HCT116 (cell line): ENCODE results near the gene SIAE. TPM values are rescaled to one million over a fixed set of nuclear protein-coding genes. Genes with fewer than 3 reads are reported as not detected.

Source experiments
- ATAC-seq: fragments of 200-7000 bp; cut with Tn5 transposase; 2 replicates; pipeline ENCODE4 v1.9.1; 2020; ENCODE audit warnings: mild to moderate bottlenecking, moderate library complexity
- BruUV-seq: library from RNA; stranded (reverse); fragments of 400-500 nt; replicated peaks from 2 replicates; lab custom pipeline; 2021; lab: Mats Ljungman, UMichigan
- CTCF ChIA-PET: fragments of 300-600 bp; sonication (Branson Sonifier 250); formaldehyde crosslinking; loops from one replicate; lab custom pipeline; 2021; ENCODE audit warnings: antibody characterized with exemption; lab: Charles Lee
- POLR2A ChIA-PET: fragments of 300-600, 350-600 bp; sonication (Branson Sonifier 250); formaldehyde crosslinking; loops from one replicate; lab custom pipeline; 2021; ENCODE audit warnings: antibody characterized with exemption; lab: Charles Lee
- RAD21 ChIA-PET, 2 experiments: fragments of 300-600 bp; sonication (Branson Sonifier 250); formaldehyde crosslinking; loops; one replicate each; lab custom pipeline; 2023; ENCODE audit warnings: low total read pairs in 2 of 2; ENCODE audit not compliant: uncharacterized antibody in 2 of 2, unreplicated experiment in 2 of 2, low non-redundant PET in 1 of 2; lab: Charles Lee
- DNase-seq: peaks from one replicate; pipeline ENCODE4 v3.0.0-alpha.2; 2010; ENCODE audit warnings: low read depth, low spot score
- H2AFZ ChIP-seq: fragments of 200-600 bp; shearing (Covaris generic), sonication (generic); 2 replicates; pipeline ENCODE4 v1.6.1; 2017; ENCODE audit warnings: low read depth, mixed run types, mixed read lengths, antibody characterized with exemption, low read length; ENCODE audit not compliant: poor library complexity, severe bottlenecking
- H3K27ac ChIP-seq: 2 replicates; pipeline ENCODE4 v1.5.1; 2012; ENCODE audit warnings: low read depth, low read length
- H3K27me3 ChIP-seq: fragments of 200-600 bp; sonication (generic); 2 replicates; pipeline ENCODE4 v1.6.1; 2016; ENCODE audit warnings: mixed run types, low read length, mixed read lengths; ENCODE audit not compliant: insufficient read depth
- H3K36me3 ChIP-seq, 2 experiments: fragments of 200-500 bp in 1 of 2; fragments of 200-600 bp in 1 of 2; sonication (Bioruptor generic) in 1 of 2; sonication (generic) in 1 of 2; 2 replicates each; pipeline versions ENCODE4 v1.5.1 to v1.6.1; 2014 to 2016; ENCODE audit warnings: low read length in 2 of 2, inconsistent platforms in 1 of 2, mixed read lengths in 1 of 2, mixed run types in 1 of 2; ENCODE audit not compliant: insufficient read depth in 2 of 2, control insufficient read depth in 1 of 2
- H3K4me1 ChIP-seq, 2 experiments: fragments of 200-600 bp in 1 of 2; sonication (generic) in 1 of 2; 2 replicates each; pipeline versions ENCODE4 v1.5.1 to v1.6.1; 2012 to 2017; ENCODE audit warnings: low read length in 2 of 2, inconsistent platforms in 1 of 2, mild to moderate bottlenecking in 1 of 2, mixed read lengths in 1 of 2, mixed run types in 1 of 2, moderate library complexity in 1 of 2; ENCODE audit not compliant: insufficient read depth in 2 of 2, control insufficient read depth in 1 of 2
- H3K4me2 ChIP-seq: fragments of 200-600 bp; sonication (generic); 2 replicates; pipeline ENCODE4 v1.6.1; 2017; ENCODE audit warnings: mixed run types, low read length, mixed read lengths
- H3K4me3 ChIP-seq, 2 experiments: fragments of 200-600 bp in 1 of 2; sonication (generic) in 1 of 2; replicated peaks in 1 of 2; 2 replicates each; pipeline ENCODE4 v1.5.1; 2011 to 2016; ENCODE audit warnings: low read length in 2 of 2, control low read depth in 1 of 2, low read depth in 1 of 2, mild to moderate bottlenecking in 1 of 2, mixed read lengths in 1 of 2, mixed run types in 1 of 2
- H3K79me2 ChIP-seq: fragments of 200-600 bp; sonication (generic); 2 replicates; pipeline ENCODE4 v1.6.1; 2017; ENCODE audit warnings: mild to moderate bottlenecking, mixed run types, low read length, moderate library complexity, mixed read lengths; ENCODE audit not compliant: insufficient read depth
- H3K9ac ChIP-seq: fragments of 200-600 bp; sonication (generic); 2 replicates; pipeline ENCODE4 v1.6.1; 2016; ENCODE audit warnings: low read length, mixed read lengths
- H3K9me2 ChIP-seq: fragments of 200-600 bp; sonication (generic), shearing (Covaris generic); 2 replicates; pipeline ENCODE4 v1.6.1; 2017; ENCODE audit warnings: mixed run types, mild to moderate bottlenecking, moderate library complexity; ENCODE audit not compliant: insufficient read depth
- H3K9me3 ChIP-seq, 2 experiments: fragments of 200-500 bp in 1 of 2; fragments of 200-600 bp in 1 of 2; sonication (Bioruptor generic) in 1 of 2; sonication (generic) in 1 of 2; 2 replicates each; pipeline ENCODE4 v1.6.1; 2014 to 2017; ENCODE audit warnings: low read length in 2 of 2, mixed read lengths in 2 of 2, inconsistent platforms in 1 of 2, low read depth in 1 of 2, mild to moderate bottlenecking in 1 of 2, mixed run types in 1 of 2, moderate library complexity in 1 of 2; ENCODE audit not compliant: control insufficient read depth in 1 of 2, insufficient read depth in 1 of 2
- H4K20me1 ChIP-seq: fragments of 200-600 bp; sonication (generic), shearing (Covaris generic); 2 replicates; pipeline ENCODE4 v1.6.1; 2017; ENCODE audit warnings: mixed run types, mild to moderate bottlenecking, moderate library complexity; ENCODE audit not compliant: insufficient read depth
- CBX3 ChIP-seq: IDR thresholded peaks from 2 replicates; pipeline ENCODE4 v1.6.1; 2012; ENCODE audit warnings: low read depth
- EGR1 ChIP-seq: IDR thresholded peaks from 2 replicates; pipeline ENCODE4 v1.6.1; 2012; ENCODE audit warnings: low read depth
- RAD21 ChIP-seq: IDR thresholded peaks from 2 replicates; pipeline ENCODE4 v1.6.1; 2012; ENCODE audit warnings: low read depth, mild to moderate bottlenecking
- SRF ChIP-seq: IDR thresholded peaks from 2 replicates; pipeline ENCODE4 v1.6.1; 2012; ENCODE audit warnings: low read depth
- ZFX ChIP-seq: fragments of 450-650 bp; IDR thresholded peaks from 2 replicates; pipeline ENCODE4 v1.6.1; 2017
- intact Hi-C: fragments of 100-400 bp; cut with micrococcal nuclease; formaldehyde crosslinking; loops from 2 replicates; pipeline ENCODE4 v1.10.0; 2022
- total RNA-seq: library from RNA; stranded (reverse); gene quantifications from one replicate; pipeline ENCODE4 v1.2.1, GENCODE V29; 2021; ENCODE audit not compliant: unreplicated experiment
- TF ChIP-seq, protein P1 (sequence below): IDR thresholded peaks from 2 replicates; pipeline ENCODE4 v1.6.1; 2012; ENCODE audit warnings: low read depth
- TF ChIP-seq, protein P2 (sequence below), 3 experiments: fragments of 200-600 bp in 1 of 3; sonication (generic) in 1 of 3; IDR thresholded peaks in 2 of 3; conservative IDR thresholded peaks in 1 of 3; 2 replicates each; pipeline ENCODE4 v1.5.1; 2012 to 2017; ENCODE audit warnings: low read depth in 2 of 3, low read length in 2 of 3, antibody characterized with exemption in 1 of 3, borderline replicate concordance in 1 of 3, control low read depth in 1 of 3, mild to moderate bottlenecking in 1 of 3, mixed read lengths in 1 of 3, mixed run types in 1 of 3, moderate library complexity in 1 of 3; ENCODE audit not compliant: insufficient read depth in 1 of 3
- TF ChIP-seq, protein P3 (sequence below): IDR thresholded peaks from 2 replicates; pipeline ENCODE4 v1.6.1; 2011; ENCODE audit warnings: mild to moderate bottlenecking, low read length, moderate library complexity; ENCODE audit not compliant: insufficient replicate concordance; ENCODE audit errors: extremely low read depth
- TF ChIP-seq, protein P4 (sequence below): IDR thresholded peaks from 2 replicates; pipeline ENCODE4 v1.6.1; 2012
- TF ChIP-seq, protein P5 (sequence below): IDR thresholded peaks from 2 replicates; pipeline ENCODE4 v1.6.1; 2012

The SIAE gene
- total RNA-seq, 1 experiment from 2014 or later: 39.2 TPM

DNA sequence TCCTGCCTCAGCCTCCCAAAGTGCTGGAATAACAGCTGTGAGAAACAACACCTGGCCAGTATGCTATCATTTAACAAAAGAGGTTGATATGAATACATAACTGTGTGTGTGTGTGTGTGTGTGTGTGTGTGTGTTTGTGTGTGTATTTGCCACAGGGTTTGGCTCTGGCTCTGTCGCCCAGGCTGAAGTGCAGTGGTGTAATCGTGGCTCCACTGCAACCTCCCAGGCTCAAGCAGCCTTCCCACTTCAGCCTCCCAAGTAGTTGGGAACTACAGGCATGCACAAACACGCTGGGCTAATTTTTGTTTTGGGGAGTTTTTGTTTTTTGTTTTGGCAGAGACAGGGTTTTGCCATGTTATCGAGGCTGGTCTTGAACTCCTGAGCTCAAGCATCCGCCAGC is 4.9 kb upstream of the SIAE start (continued):
- TF ChIP-seq CBX3: no peak
- TF ChIP-seq, protein P1, sequence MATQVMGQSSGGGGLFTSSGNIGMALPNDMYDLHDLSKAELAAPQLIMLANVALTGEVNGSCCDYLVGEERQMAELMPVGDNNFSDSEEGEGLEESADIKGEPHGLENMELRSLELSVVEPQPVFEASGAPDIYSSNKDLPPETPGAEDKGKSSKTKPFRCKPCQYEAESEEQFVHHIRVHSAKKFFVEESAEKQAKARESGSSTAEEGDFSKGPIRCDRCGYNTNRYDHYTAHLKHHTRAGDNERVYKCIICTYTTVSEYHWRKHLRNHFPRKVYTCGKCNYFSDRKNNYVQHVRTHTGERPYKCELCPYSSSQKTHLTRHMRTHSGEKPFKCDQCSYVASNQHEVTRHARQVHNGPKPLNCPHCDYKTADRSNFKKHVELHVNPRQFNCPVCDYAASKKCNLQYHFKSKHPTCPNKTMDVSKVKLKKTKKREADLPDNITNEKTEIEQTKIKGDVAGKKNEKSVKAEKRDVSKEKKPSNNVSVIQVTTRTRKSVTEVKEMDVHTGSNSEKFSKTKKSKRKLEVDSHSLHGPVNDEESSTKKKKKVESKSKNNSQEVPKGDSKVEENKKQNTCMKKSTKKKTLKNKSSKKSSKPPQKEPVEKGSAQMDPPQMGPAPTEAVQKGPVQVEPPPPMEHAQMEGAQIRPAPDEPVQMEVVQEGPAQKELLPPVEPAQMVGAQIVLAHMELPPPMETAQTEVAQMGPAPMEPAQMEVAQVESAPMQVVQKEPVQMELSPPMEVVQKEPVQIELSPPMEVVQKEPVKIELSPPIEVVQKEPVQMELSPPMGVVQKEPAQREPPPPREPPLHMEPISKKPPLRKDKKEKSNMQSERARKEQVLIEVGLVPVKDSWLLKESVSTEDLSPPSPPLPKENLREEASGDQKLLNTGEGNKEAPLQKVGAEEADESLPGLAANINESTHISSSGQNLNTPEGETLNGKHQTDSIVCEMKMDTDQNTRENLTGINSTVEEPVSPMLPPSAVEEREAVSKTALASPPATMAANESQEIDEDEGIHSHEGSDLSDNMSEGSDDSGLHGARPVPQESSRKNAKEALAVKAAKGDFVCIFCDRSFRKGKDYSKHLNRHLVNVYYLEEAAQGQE: no peak

DNA sequence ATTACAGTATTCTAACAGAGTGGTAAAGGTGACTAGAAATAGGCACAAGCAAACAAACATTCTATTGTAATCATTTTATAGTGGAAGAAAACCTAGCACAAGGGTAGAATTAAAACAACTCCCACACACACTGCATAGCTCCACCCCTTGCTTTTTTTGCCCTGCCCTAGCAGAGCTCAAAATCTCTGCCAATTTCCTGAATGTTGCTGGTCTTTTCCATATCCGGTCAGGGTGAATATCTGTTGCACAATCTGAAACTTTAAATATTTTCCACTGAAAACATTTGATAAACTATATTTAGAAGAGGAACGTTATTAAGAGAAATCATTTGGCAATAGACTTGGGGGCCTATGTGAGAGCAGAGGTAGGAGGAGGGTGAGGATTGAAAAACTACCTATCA is 2.8 kb upstream of the SIAE start:
- intact Hi-C loops: no loop called here
- no peak overlapping the region for H3K4me3 ChIP-seq
- no peak overlapping the region for H3K4me2 ChIP-seq
- BruUV-seq: no TSS peak
- H4K20me1 ChIP-seq: no peaks in the 10 kb centered on the region
- TF ChIP-seq, protein P2, sequence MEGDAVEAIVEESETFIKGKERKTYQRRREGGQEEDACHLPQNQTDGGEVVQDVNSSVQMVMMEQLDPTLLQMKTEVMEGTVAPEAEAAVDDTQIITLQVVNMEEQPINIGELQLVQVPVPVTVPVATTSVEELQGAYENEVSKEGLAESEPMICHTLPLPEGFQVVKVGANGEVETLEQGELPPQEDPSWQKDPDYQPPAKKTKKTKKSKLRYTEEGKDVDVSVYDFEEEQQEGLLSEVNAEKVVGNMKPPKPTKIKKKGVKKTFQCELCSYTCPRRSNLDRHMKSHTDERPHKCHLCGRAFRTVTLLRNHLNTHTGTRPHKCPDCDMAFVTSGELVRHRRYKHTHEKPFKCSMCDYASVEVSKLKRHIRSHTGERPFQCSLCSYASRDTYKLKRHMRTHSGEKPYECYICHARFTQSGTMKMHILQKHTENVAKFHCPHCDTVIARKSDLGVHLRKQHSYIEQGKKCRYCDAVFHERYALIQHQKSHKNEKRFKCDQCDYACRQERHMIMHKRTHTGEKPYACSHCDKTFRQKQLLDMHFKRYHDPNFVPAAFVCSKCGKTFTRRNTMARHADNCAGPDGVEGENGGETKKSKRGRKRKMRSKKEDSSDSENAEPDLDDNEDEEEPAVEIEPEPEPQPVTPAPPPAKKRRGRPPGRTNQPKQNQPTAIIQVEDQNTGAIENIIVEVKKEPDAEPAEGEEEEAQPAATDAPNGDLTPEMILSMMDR (IDR thresholded peaks at IDR 0.05 in 2 of 3, conservative IDR thresholded peaks at IDR 0.05 in 1 of 3; ENCODE audit: borderline replicate concordance in 1 of 3, insufficient read depth in 1 of 3, low read depth in 2 of 3, low read length in 2 of 3): no peak
- TF ChIP-seq, protein P3, sequence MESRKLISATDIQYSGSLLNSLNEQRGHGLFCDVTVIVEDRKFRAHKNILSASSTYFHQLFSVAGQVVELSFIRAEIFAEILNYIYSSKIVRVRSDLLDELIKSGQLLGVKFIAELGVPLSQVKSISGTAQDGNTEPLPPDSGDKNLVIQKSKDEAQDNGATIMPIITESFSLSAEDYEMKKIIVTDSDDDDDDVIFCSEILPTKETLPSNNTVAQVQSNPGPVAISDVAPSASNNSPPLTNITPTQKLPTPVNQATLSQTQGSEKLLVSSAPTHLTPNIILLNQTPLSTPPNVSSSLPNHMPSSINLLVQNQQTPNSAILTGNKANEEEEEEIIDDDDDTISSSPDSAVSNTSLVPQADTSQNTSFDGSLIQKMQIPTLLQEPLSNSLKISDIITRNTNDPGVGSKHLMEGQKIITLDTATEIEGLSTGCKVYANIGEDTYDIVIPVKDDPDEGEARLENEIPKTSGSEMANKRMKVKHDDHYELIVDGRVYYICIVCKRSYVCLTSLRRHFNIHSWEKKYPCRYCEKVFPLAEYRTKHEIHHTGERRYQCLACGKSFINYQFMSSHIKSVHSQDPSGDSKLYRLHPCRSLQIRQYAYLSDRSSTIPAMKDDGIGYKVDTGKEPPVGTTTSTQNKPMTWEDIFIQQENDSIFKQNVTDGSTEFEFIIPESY: no peak
- TF ChIP-seq CBX3 (no peak), EGR1 (no peak), RAD21 (no peak), ZFX (no peak), SRF (no peak)
- TF ChIP-seq, protein P4, sequence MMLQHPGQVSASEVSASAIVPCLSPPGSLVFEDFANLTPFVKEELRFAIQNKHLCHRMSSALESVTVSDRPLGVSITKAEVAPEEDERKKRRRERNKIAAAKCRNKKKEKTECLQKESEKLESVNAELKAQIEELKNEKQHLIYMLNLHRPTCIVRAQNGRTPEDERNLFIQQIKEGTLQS: no peak
- TF ChIP-seq, protein P5, sequence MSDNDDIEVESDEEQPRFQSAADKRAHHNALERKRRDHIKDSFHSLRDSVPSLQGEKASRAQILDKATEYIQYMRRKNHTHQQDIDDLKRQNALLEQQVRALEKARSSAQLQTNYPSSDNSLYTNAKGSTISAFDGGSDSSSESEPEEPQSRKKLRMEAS: no peak
- TF ChIP-seq, all 23 proteins: peak for 0
- ATAC-seq (no peak), DNase-seq (no peak)
- H3K36me3 ChIP-seq: no peaks in the 10 kb centered on the region
- POLR2A ChIA-PET: no interaction called here
- no peak overlapping the region for H2AFZ ChIP-seq
- no peaks in the 10 kb centered on the region for H3K9me3 ChIP-seq
- H3K27ac ChIP-seq: no peak overlapping the region
- no peak overlapping the region for H3K9ac ChIP-seq
- RAD21 ChIA-PET: no interaction called here
- H3K79me2 ChIP-seq: no peaks in the 10 kb centered on the region
- no peaks in the 10 kb centered on the region for H3K9me2 ChIP-seq
- CTCF ChIA-PET: no interaction called here
- no peaks in the 10 kb centered on the region for H3K27me3 ChIP-seq
- peaks cover 3 to 20% of the 10 kb centered on the region in 2 experiments; a peak in 3 of 4 replicates for H3K4me1 ChIP-seq
